Ramos (cell line): ENCODE data around the gene TMEM191C.
"Not testable (repeated sequence)": the region's sequence is repeated elsewhere in the genome, so short reads cannot be mapped to it uniquely, and the experiment has no call there.

Experiments
- in situ Hi-C: fragments of 300-500 bp; cut with MboI; formaldehyde crosslinking; loops from one replicate; pipeline ENCODE4 v1.14.3; 2022; ENCODE audit warnings: low sequenced_read_pairs; ENCODE audit not compliant: unreplicated experiment

TMEM191C gene

DNA sequence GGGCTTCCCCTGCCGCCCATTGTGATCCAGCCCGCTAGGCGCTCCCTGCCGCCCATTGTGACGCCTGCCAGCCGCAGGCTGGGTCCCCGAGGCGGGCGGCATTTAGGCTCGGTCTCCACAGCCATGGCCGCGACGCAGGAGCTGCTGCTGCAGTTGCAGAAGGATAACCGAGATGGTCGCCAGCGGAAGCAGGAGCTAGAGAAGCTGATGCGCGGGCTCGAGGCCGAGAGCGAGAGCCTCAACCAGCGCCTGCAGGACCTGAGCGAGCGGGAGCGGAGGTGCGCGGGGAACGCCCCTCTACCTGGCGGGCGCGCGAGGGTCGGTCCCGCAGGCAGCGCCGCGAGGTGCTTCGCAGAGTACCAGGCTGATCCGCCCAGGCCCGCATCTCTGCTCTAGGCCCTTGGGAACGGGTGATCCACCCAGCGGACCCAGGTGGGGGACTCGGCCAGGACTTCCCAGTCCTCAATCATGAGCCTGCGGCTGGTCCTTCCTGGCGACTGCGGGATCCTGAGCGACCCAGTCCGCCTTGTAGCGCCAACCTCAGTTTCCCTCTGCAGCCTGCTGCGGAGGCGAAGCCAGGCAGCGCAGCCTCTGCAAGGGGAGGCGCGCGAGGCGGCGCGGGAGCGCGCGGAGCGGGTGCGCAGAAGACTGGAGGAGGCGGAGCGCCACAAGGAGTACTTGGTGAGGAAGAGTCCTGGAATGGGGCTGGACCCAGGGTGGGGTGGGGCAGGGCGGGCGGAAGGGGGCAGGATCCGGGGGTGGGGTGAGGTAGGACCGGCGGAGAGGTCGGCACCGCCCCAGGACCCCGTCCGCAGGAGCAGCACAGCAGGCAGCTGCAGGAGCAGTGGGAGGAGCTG lies at the start of gene TMEM191C:
TSS of gene TMEM191C (plus strand) at position 51 of the 857 bp plus-strand sequence. CDS start at position 124, 73 bp downstream.
- in situ Hi-C loops, result not testable (repeated sequence)

DNA sequence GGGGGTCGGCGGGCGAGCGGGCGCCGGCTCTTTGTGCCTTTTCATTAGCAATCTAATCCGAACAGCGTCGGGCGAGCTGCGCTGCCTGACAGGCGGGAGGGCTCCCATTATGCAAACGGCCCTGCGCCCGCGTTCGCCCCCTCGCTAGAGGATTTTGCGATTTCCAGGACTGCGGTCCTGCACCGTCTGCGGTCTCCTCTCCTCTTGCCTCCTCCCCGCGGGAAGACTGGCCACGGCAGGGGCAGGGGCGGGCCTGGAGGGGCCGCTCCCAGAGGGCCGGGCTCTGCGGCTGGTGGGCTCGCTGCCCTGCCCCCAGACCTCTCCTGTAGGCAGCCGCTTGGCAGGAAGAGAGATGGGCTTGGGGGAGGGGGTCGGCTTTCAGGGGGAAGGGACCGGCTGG lies 49.3 kb upstream of the TMEM191C start:
- in situ Hi-C loops, result not testable (repeated sequence)

- in situ Hi-C loops, result not testable (repeated sequence)
Observed at GRCh38 chr22:21418974-21419638, 48.1 kb upstream of the TMEM191C start.

DNA sequence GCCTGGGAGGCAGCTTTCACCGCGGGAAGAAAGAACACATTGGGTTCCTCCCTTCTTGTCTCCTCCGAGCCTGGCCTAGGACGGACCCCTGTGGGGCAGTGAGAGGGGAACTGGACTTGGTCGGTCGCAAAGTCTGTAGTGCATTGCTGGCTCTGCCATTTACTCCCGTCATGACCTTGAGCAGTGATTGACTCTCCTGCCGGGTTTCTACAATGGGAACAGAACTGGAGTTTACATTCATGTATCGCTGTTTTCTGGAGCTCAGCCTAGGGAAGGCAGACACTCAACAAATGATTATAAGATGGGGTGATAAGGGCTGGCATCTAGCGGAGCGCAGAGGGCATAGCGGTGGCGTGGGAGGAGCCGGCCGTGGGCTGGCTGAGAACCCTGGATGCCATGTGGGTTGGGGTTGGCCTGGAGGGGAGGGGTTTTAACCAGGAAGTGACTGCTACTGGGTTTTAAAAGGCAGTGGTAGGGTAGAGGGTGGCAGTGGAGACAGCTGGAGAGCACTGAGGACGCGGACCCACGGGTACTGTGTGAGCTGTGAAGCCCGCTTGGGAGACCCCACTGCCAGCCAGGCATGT lies 46.9 kb upstream of the TMEM191C start:
- in situ Hi-C loops, result not testable (repeated sequence)

- in situ Hi-C loops, result not testable (repeated sequence)
Observed at GRCh38 chr22:21424084-21424709, 43.0 kb upstream of the TMEM191C start.

GRCh38 chr22:21434378-21435233 lies 32.6 kb upstream of the TMEM191C start:
- in situ Hi-C loops, result not testable (repeated sequence)

GRCh38 chr22:21435998-21436810 lies 31.0 kb upstream of the TMEM191C start:
- in situ Hi-C loops, result not testable (repeated sequence)

DNA sequence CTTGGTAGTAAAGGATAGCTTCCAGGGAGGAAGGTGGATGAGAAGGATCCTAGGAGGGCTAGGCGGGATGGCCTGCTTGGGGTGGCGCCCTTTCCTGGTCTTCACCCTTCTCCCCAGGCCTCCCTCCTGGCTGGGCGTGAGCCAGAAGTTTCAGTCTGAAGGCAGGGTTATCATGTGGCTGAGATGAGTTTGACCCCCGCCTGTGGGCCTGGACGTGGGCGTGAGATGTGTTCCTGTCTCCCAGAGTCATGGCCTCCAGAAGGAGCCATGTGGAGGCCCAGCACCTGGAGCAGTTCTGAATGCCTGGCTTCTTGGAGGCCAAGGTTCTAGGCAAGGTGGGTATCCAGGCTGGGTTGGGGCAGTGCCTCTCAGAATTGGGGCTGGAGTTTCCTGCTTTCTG lies 29.2 kb upstream of the TMEM191C start:
- in situ Hi-C loops, result not testable (repeated sequence)

DNA sequence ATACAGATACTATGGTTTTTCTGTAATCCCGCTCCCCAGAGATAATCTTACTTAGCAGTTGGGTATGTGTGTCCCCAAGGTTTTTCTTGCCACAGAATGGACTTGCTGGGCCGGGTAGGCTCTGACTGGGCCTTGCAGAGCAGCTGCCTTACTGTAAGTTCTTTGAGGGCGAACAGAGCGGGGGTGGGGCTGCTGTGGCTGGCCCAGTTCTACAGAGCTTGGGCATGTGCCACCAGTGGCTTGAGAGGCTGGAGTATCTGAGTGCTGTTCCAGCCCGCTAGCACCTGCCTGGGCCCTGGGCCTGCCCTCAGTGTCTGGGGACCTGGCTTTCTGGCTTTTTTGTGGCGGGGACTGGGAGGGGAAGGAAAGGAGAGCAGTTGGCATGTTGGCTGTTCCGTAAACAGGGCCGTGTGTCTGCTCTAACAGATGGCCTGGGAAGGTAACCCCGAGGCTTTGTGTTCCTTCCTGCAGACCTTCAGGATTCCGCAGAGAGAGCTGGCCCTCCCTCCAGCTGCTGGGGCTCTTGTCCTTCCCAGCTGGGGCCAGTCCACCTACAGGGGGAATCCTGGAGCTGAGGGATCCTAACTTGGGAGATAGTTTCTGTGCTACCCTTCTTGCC lies 27.1 kb upstream of the TMEM191C start:
- in situ Hi-C loops, result not testable (repeated sequence)

GRCh38 chr22:21440676-21441075 lies 26.5 kb upstream of the TMEM191C start:
- in situ Hi-C loops, result not testable (repeated sequence)

GRCh38 chr22:21441170-21441569 lies 26.0 kb upstream of the TMEM191C start:
- in situ Hi-C loops, result not testable (repeated sequence)

- in situ Hi-C loops, result not testable (repeated sequence)
Observed at GRCh38 chr22:21442123-21442522, 25.1 kb upstream of the TMEM191C start.

DNA sequence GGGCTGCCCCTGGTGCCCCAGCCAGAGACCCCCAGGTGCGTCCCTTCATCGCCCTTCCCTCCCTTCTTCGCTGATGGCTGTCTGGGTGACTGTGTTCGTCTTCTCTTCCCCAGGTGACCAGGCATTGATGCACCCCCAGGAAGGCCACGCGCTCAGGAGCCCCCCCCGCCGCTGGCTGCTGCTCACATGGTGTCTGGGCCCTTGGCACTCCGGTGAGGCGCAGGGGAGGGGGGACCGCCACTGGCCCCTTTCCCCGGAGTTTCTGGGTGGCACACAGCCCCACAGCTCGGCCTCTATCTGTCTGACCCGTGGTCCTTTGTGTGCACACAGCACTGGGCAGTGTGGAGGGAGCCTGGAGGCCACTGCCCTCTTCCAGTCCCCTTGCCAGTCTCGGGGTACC lies 24.5 kb upstream of the TMEM191C start:
- in situ Hi-C loops, result not testable (repeated sequence)

GRCh38 chr22:21443057-21443734 lies 24.0 kb upstream of the TMEM191C start:
- in situ Hi-C loops, result no loop called here

- in situ Hi-C loops, result no loop called here
Observed at GRCh38 chr22:21443735-21444421, 23.3 kb upstream of the TMEM191C start.

DNA sequence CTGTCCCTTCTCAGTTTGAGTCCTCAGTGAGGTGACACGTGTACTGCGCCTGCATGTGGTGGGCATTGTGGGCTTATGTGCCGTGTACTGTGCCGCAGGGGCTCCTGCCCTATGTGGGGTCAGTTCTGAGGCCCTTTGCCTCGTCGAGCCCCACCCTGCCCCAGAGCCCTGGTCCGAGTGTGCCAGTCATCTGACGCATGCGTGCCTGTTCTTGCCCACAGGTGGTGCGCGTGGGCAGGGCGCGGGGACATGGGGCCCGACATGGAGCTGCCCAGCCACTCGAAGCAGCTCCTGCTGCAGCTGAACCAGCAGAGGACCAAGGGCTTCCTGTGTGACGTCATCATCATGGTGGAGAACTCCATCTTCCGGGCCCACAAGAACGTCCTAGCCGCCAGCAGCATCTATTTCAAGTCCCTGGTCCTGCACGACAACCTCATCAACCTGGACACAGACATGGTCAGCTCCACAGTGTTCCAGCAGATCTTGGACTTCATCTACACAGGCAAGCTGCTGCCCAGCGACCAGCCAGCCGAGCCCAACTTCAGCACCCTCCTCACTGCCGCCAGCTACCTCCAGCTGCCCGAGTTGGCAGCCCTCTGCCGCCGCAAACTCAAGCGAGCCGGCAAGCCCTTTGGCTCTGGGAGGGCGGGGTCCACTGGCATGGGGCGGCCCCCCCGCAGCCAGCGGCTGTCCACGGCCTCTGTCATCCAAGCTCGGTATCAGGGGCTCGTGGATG lies 22.3 kb upstream of the TMEM191C start:
- in situ Hi-C loops, result no loop called here
